Endothelial cell (in vitro differentiated cells): ENCODE data around the gene GRIN2A. TPM values are rescaled to one million over a fixed set of nuclear protein-coding genes. Genes with fewer than 3 reads are reported as not detected.

Experiments used
- DNase-seq: peaks from one replicate; pipeline ENCODE4 v3.0.0; 2021; ENCODE audit warnings: low spot score
- H3K27ac Mint-ChIP-seq: one replicate; pipeline ENCODE4 v1.8.0; 2021; ENCODE audit warnings: mixed read lengths, inconsistent platforms; ENCODE audit not compliant: unreplicated experiment
- H3K27me3 Mint-ChIP-seq: one replicate; pipeline ENCODE4 v1.8.0; 2021; ENCODE audit warnings: mild to moderate bottlenecking, moderate library complexity, mixed read lengths, inconsistent platforms; ENCODE audit not compliant: unreplicated experiment
- H3K36me3 Mint-ChIP-seq: one replicate; pipeline ENCODE4 v1.8.0; 2021; ENCODE audit warnings: mild to moderate bottlenecking, low read depth, mixed read lengths, inconsistent platforms; ENCODE audit not compliant: unreplicated experiment
- H3K4me1 Mint-ChIP-seq: one replicate; pipeline ENCODE4 v1.8.0; 2021; ENCODE audit warnings: mild to moderate bottlenecking, mixed read lengths, inconsistent platforms; ENCODE audit not compliant: unreplicated experiment
- H3K4me3 Mint-ChIP-seq: one replicate; pipeline ENCODE4 v1.8.0; 2021; ENCODE audit warnings: mild to moderate bottlenecking, mixed read lengths, inconsistent platforms; ENCODE audit not compliant: unreplicated experiment
- H3K9me3 Mint-ChIP-seq: one replicate; pipeline ENCODE4 v1.8.0; 2021; ENCODE audit warnings: mixed read lengths, inconsistent platforms; ENCODE audit not compliant: unreplicated experiment
- total RNA-seq: library from RNA; stranded (reverse); fragmentation: NEBNext Ultra II Directional; extraction: Animal tissue kit (Norgen Biotek cat#: 25700); gene quantifications from one replicate; pipeline ENCODE4 v1.2.1, GENCODE V29; 2021; ENCODE audit not compliant: unreplicated experiment
- TF ChIP-seq, protein P1 (sequence below): fragments of 200-600 bp; sonication (generic); IDR thresholded peaks from one replicate; pipeline ENCODE4 v1.5.0; 2021; ENCODE audit warnings: antibody characterized with exemption; ENCODE audit not compliant: unreplicated experiment

The GRIN2A gene
- total RNA-seq, 1 donor from 2014 or later = 0.03 TPM

- Mint-ChIP-seq H3K4me3 (no peak overlapping the region), H3K36me3 (no peaks in the 10 kb centered on the region), H3K9me3 (no peaks in the 10 kb centered on the region), H3K27me3 (no peaks in the 10 kb centered on the region), H3K4me1 (no peaks in the 10 kb centered on the region), H3K27ac (no peak overlapping the region)
- TF ChIP-seq, protein P1, sequence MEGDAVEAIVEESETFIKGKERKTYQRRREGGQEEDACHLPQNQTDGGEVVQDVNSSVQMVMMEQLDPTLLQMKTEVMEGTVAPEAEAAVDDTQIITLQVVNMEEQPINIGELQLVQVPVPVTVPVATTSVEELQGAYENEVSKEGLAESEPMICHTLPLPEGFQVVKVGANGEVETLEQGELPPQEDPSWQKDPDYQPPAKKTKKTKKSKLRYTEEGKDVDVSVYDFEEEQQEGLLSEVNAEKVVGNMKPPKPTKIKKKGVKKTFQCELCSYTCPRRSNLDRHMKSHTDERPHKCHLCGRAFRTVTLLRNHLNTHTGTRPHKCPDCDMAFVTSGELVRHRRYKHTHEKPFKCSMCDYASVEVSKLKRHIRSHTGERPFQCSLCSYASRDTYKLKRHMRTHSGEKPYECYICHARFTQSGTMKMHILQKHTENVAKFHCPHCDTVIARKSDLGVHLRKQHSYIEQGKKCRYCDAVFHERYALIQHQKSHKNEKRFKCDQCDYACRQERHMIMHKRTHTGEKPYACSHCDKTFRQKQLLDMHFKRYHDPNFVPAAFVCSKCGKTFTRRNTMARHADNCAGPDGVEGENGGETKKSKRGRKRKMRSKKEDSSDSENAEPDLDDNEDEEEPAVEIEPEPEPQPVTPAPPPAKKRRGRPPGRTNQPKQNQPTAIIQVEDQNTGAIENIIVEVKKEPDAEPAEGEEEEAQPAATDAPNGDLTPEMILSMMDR = no peak
- DNase-seq = no peak
Observed at GRCh38 chr16:9932919-9933653, 249.1 kb downstream of the GRIN2A start.

DNA sequence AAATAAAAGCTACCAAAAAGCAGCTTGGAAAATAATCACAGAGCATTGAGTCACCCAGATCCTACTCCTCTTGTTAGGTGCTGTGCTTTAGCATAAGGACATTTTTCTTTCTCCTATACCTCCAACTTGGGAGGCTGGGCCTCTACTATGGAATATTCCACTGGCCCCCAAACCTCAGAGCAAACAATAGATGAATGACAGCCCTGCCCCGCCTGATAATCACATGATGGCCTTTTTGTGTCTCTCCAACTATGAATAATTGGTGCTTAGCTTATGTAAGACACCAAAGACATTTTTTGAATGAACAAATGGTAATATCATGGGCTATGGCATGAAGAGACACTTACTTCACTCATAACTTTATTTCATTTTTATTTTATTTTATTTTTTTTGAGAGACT lies 250.2 kb downstream of the GRIN2A start:
- no peaks in the 10 kb centered on the region for H3K4me1 Mint-ChIP-seq
- H3K27ac Mint-ChIP-seq = no peak overlapping the region
- H3K27me3 Mint-ChIP-seq = no peaks in the 10 kb centered on the region
- no peaks in the 10 kb centered on the region for H3K36me3 Mint-ChIP-seq
- H3K9me3 Mint-ChIP-seq = no peaks in the 10 kb centered on the region
- TF ChIP-seq, protein P1 = no peak
- no peak for DNase-seq
- H3K4me3 Mint-ChIP-seq = no peak overlapping the region

DNA sequence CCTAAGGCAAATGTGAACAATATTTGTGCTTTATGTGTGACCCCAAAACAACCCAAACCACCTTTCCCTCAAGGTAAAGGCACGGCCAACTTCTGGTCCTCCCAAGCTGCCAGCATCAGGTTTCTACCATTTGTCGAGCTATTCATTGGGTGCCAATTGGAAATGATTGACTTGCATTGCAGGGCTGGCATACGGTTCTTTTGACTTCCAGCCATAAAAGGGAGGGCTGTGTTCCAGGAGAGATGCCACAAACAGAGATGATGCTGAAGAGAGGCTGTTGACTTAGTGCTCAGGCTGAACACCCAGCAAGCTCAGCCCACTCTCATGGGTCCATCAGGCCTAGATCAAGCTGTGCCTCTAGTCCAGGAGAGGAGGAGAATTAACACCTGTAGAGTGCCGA lies 252.4 kb downstream of the GRIN2A start:
- H3K9me3 Mint-ChIP-seq = no peaks in the 10 kb centered on the region
- H3K4me1 Mint-ChIP-seq = no peaks in the 10 kb centered on the region
- H3K4me3 Mint-ChIP-seq = no peak overlapping the region
- H3K36me3 Mint-ChIP-seq = no peaks in the 10 kb centered on the region
- DNase-seq = no peak
- TF ChIP-seq, protein P1 = no peak
- H3K27ac Mint-ChIP-seq = no peak overlapping the region
- H3K27me3 Mint-ChIP-seq = no peaks in the 10 kb centered on the region

- H3K27me3 Mint-ChIP-seq = no peaks in the 10 kb centered on the region
- no peak overlapping the region for H3K4me3 Mint-ChIP-seq
- DNase-seq = no peak
- H3K36me3 Mint-ChIP-seq = no peaks in the 10 kb centered on the region
- no peaks in the 10 kb centered on the region for H3K4me1 Mint-ChIP-seq
- H3K9me3 Mint-ChIP-seq = no peaks in the 10 kb centered on the region
- H3K27ac Mint-ChIP-seq = no peak overlapping the region
- TF ChIP-seq, protein P1 = no peak
Observed at GRCh38 chr16:9929313-9929712, 252.9 kb downstream of the GRIN2A start.

GRCh38 chr16:9922441-9922840 lies 259.8 kb downstream of the GRIN2A start:
- no peak for DNase-seq
- TF ChIP-seq, protein P1 = no peak
- Mint-ChIP-seq H3K36me3 (no peaks in the 10 kb centered on the region), H3K27ac (no peak overlapping the region), H3K4me3 (no peak overlapping the region), H3K27me3 (no peaks in the 10 kb centered on the region), H3K4me1 (no peaks in the 10 kb centered on the region), H3K9me3 (no peaks in the 10 kb centered on the region)
